Omental fat pad (tissue), 4 donors: ENCODE results near the gene MAP4K3. TPM values are rescaled to one million over a fixed set of nuclear protein-coding genes. Genes with fewer than 3 reads are reported as not detected.

Source experiments
- ATAC-seq: fragments of 150-250 bp; one replicate; pipeline ENCODE4 v1.9.1; 2016; ENCODE audit warnings: mild to moderate bottlenecking, moderate library complexity; ENCODE audit not compliant: low FRiP score
- DNase-seq: peaks from one replicate; pipeline ENCODE4 v3.0.0-alpha.2; 2019; ENCODE audit warnings: low spot score
- total RNA-seq, 4 donors: library from RNA; depleted of rRNA; stranded (reverse); fragments of >200 nt; gene quantifications; one replicate each; pipeline ENCODE4 v1.1.0, GENCODE V29; 2016
- TF ChIP-seq, protein P1 (sequence below), 3 donors: fragments of 450-650 bp; IDR thresholded peaks; one replicate each; pipeline ENCODE4 v1.5.1; 2016 to 2017; ENCODE audit warnings: antibody characterized with exemption in 3 of 3, mild to moderate bottlenecking in 3 of 3, moderate library complexity in 2 of 3

Gene MAP4K3
- total RNA-seq, 4 donors from 2014 or later: 45.9 to 93.7 (median 66.1) TPM

DNA sequence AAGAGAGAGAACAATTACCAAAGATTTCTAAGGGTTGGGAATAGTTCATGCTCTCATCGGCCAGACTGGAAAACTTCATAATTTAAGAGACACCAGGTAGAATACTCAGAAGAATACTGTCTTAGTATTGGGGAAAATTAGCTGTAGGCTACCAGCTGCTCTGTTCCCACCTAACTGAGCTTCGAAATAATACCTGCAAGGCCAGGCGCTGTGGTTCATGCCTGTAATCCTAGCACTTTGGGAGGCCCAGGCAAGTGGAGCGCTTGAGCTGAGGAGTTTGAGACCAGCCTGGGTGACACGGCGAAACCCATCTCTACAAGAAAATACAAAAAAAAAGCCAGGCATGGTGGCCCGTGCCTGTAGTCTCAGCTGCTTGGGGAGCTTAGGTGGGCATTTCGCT is 35.8 kb downstream of the MAP4K3 start:
- TF ChIP-seq, protein P1, sequence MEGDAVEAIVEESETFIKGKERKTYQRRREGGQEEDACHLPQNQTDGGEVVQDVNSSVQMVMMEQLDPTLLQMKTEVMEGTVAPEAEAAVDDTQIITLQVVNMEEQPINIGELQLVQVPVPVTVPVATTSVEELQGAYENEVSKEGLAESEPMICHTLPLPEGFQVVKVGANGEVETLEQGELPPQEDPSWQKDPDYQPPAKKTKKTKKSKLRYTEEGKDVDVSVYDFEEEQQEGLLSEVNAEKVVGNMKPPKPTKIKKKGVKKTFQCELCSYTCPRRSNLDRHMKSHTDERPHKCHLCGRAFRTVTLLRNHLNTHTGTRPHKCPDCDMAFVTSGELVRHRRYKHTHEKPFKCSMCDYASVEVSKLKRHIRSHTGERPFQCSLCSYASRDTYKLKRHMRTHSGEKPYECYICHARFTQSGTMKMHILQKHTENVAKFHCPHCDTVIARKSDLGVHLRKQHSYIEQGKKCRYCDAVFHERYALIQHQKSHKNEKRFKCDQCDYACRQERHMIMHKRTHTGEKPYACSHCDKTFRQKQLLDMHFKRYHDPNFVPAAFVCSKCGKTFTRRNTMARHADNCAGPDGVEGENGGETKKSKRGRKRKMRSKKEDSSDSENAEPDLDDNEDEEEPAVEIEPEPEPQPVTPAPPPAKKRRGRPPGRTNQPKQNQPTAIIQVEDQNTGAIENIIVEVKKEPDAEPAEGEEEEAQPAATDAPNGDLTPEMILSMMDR (IDR thresholded peaks at IDR 0.05): no peak

DNA sequence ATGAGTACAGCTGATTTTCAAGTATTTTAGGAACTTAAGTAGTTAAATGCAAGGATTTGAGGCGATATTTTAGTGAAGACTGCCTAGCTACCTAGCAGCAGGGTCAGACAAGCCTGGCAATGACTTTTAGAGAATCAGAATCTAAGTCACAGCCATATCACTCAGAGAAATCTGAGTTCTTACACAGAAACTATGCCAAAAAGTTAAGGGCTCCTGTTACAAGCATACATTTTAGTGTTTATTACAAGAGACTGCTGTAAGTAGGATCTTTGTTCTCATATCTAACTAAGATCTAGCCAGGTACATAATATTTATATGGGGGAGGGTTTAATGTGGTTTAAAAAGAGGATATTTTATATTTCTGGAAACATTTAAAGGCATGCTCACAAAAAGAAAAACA is 37.5 kb downstream of the MAP4K3 start:
- no peak for ATAC-seq
- TF ChIP-seq, protein P1 (IDR thresholded peaks at IDR 0.05): no peak

More for the DNA sequence above, 35.8 kb downstream of the MAP4K3 start:
- ATAC-seq (no peak), DNase-seq (no peak)

DNA sequence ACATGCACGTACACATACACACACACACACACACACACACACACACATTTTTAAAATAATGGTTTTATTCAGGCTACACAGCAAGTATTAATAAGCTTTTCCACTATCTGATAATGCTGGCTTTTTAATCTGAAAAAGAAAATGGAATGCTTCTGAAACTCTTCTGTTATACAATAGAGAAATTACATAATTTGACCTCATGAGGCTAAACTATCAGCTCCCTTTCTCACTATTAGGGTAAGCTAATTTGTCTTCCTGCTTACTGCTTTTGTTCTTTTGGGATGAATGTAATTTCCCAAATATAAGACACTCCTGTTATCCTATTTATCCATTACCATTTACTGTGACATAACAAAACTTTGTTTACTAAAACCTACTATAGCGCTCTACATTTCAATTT is 41.8 kb downstream of the MAP4K3 start:
- ATAC-seq (no peak), DNase-seq (no peak)
- TF ChIP-seq, protein P1 (IDR thresholded peaks at IDR 0.05): no peak

More for the DNA sequence above, 37.5 kb downstream of the MAP4K3 start:
- DNase-seq: no peak

DNA sequence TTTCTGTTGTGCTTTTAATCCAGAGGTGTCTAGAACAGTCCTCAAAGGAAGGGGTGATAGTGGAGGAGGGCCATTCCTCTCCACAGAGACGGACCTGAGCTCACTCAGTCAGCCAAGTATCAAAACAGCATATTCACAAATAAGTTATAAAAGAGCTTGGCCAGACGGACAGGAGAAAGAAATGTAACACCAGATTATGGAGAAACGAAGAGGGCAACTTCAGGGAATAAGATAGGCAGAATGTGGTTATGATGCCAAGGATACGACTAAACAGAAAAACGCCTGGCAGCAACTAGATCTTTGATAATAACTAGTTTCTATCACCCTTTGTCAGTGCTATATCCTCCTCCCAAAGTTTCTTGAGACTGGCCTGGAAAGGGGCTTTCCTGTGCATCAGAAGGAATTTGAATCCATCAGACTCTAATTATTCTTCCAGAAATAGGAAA is 42.5 kb downstream of the MAP4K3 start:
- ATAC-seq: peak; percentile 80
- DNase-seq: no peak
- TF ChIP-seq, protein P1 (IDR thresholded peaks at IDR 0.05): no peak

DNA sequence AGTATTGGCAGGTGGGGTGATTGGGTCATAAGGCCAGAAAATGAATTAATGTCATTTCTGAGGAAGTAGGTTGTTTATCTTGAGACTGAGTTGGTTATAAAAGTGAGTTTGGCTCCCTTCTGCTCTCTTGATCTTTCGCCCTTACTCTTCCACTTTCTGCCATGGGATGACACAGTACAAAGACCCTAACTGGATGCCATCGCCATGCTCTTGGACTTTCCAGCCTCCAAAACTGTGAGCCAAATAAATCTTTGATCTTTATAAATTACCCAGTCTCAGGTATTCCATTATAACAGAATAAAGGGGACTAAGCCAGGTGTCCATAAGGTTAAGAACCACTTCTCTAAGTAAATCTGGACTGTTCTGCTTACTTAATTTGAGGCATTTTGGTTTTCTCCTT is 44.4 kb downstream of the MAP4K3 start:
- no peak for DNase-seq
- ATAC-seq: no peak
- TF ChIP-seq, protein P1 (IDR thresholded peaks at IDR 0.05): no peak

DNA sequence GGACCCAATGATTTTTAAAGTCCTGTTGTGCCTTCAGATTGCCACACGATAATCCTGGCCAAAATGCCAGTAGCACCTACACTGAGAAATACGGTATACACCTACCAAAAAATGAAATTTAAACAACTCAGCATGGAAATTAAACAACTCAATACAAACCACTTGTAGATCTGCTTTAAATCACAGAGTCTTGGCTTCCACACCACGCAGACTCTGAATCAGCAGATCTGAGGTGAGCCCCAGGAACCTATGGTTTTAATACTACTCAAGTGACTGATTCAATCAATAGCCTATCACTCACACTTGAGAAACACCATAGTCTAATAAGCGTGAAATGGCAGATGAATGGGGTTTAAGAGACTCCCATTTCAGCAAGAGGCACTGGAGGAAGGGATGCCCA is 46.9 kb downstream of the MAP4K3 start:
- DNase-seq (no peak), ATAC-seq (no peak)
- TF ChIP-seq, protein P1 (IDR thresholded peaks at IDR 0.05): no peak

DNA sequence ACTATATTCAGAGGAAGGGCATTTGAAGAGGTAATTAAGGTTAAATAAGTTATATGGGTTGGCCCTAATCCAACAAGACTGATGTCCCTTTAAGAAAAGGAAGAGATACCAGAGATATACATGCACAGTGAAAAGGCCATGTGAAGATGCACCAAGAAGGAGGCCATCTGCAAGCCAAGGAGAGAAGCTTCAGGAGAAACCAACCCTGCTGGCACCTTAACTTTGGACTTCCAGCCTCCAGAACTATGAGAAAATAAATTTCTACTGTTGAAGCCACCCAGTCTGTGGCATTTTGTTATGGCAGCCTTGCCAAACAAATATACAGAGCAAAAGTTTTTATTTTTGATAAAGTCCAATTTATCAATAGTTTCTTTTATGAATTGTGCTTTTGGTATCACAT is 51.0 kb downstream of the MAP4K3 start:
- DNase-seq: no peak
- no peak for ATAC-seq
- TF ChIP-seq, protein P1 (IDR thresholded peaks at IDR 0.05): no peak
